HG02610 (cell line): ENCODE data around the gene NEAT1.

ENCODE experiments used
- ATAC-seq: cut with Tn5 transposase; IDR thresholded peaks from one replicate; pipeline ENCODE4 v1.9.1; 2021; ENCODE audit warnings: mild to moderate bottlenecking, moderate library complexity; ENCODE audit not compliant: unreplicated experiment

NEAT1 gene

DNA sequence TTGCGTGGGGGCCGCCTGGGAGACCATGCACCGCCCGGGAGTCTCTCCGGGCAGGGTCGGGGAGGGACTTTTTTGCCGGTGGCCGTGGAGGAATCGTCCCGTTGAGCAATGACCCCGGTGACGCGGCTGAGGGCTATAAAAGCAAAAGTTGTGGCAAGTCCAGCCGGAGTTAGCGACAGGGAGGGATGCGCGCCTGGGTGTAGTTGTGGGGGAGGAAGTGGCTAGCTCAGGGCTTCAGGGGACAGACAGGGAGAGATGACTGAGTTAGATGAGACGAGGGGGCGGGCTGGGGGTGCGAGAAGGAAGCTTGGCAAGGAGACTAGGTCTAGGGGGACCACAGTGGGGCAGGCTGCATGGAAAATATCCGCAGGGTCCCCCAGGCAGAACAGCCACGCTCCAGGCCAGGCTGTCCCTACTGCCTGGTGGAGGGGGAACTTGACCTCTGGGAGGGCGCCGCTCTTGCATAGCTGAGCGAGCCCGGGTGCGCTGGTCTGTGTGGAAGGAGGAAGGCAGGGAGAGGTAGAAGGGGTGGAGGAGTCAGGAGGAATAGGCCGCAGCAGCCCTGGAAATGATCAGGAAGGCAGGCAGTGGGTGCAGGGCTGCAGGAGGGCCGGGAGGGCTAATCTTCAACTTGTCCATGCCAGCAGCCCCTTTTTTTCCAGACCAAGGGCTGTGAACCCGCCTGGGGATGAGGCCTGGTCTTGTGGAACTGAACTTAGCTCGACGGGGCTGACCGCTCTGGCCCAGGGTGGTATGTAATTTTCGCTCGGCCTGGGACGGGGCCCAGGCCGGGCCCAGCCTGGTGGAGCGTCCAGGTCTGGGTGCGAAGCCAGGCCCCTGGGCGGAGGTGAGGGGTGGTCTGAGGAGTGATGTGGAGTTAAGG is at the start of gene NEAT1:
NEAT1 (plus strand) TSS at position 166 of the 883 bp plus-strand sequence.
- no peak for ATAC-seq

DNA sequence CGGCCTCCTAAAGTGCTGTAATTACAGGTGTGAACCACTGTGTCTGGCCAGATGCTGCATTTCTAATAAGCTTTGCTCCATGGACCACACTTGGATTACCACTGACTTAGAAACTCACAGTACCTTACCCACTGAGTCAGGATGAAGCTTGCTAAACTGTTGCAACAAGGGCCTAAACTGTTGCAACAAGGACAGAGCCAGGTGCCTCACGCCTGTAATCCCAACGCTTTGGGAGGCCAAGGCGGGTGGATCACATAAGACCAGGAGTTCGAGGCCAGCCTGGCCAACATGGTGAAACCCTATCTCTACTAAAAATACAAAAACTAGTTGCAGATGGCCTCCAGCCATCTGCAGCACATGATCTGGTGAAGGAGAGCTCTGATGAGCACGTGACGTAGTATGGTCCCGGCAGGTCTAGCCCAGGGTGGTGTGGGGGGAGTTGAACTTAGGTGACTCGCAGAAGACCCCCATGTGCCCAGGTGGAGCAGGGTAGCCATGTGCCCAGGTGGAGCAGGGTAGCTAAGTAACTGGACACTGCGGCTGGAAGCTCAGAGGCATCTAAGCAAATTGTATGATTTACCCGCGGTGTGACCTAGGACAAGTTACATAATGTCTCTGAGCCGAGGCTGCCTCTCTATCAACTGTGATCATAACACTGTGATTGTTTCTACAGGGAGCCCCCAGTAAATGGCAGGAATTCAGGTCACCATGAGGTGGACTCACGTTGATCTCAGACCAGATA is 48.6 kb upstream of the NEAT1 start:
- ATAC-seq: no peak

- ATAC-seq: no peak
Observed at GRCh38 chr11:65375012-65375411, 47.6 kb upstream of the NEAT1 start.

- ATAC-seq: no peak
Observed at GRCh38 chr11:65376138-65376713, 46.4 kb upstream of the NEAT1 start.

- no peak for ATAC-seq
Observed at GRCh38 chr11:65377036-65377435, 45.6 kb upstream of the NEAT1 start.

DNA sequence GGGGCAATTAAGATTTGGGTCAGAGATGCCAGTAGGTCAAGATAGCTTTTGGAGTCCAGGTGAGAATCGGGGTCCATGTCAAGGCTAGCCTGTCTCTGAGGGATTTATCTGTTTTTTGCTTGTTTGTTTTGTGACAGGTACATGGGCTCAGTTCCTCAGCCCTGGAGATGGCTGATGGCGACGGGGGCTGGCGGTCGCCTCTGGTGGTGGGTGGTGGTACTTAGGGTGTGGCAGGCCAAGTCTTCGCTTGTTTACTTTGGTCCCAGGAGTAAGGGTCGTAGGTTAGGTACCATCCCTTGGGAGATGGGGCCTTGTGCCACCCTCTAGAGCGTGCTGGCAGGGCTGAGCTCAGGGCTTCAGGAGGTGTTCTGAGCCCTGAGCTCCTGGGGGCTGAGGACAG is 44.8 kb upstream of the NEAT1 start:
- no peak for ATAC-seq

GRCh38 chr11:65378208-65378927 is 44.2 kb upstream of the NEAT1 start:
- ATAC-seq: no peak

DNA sequence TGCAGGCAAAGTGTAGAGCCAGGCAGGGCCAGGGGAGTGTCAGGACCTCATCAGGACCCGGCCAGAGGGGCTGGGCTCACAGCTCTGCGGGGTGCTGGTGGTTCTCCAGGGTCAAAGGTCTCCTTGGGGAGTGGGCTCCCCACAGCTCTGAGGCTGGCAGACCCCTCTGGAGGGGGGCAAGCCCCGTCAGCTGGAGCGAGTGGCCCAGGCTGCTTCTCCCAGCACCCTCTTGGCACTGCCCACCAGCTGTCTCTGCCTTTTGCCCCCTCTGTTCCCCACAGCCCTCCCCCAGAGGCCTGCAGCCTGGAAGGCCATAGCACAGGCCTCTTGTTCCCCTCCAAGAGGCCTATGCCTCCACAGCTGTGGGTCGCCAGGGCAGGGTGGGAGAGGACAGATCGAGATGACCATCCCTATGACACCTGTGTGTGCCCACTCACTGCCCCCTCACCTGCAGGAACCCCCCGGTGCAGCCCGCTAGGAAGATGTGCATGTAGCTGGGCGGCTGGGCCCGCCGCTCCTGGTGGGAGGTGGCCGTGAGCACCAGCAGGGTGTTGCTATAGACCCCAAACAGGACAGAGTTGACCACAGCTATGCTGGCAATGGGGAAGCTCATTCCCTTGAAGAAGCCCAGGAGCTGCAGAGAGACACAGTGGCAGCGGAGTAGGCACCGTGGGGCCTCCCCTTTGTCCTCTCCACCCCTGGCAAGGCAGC is 43.5 kb upstream of the NEAT1 start:
- no peak for ATAC-seq

DNA sequence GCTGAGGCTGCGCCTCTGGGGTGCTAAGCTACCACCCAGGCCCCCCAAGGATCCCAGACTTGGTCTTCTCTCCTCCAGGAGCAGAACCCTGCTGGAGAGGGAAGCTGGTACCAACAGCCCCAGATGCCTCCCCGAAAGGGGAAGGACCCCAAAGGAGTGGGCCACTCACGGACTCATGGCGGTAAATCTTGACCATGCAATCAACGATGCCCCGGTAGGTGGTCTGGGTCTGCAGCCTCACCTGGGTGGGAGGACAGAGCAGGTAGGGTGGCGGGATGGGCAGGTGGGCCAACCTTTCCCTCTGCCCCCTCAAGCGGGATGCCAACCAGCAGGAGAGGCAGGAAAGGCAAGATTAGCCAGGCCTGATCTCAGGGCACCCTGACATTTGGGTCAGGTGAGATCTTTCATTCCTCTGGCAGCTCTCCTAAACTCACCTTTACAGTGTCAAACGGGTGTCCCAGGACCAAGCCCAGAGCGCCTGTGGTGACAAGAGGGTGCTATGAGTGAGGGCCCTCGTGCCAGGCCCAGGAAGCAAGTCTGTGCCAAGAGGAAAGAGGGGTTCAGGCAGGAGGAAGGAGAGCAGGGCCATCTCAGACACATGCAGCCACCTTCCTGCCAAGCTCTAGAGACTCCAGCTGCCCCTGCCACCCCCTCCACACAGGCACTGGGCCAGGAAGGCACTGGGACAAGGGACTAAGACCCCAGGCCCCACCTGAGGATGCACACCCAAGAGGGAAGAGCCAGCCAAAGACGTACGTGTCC is 42.7 kb upstream of the NEAT1 start:
- no peak for ATAC-seq

GRCh38 chr11:65380460-65381119 is 42.0 kb upstream of the NEAT1 start:
- no peak for ATAC-seq

- no peak for ATAC-seq
Observed at GRCh38 chr11:65381716-65382032, 40.9 kb upstream of the NEAT1 start.

- ATAC-seq: peak; percentile 69
Observed at GRCh38 chr11:65382033-65382803, 40.4 kb upstream of the NEAT1 start, which contains the start of gene SLC25A45. Gene SLC25A45 (minus strand): TSS chr11:65382646. CDS start chr11:65381951, 695 bp downstream.

- no peak for ATAC-seq
Observed at GRCh38 chr11:65382804-65383368, 39.7 kb upstream of the NEAT1 start.

GRCh38 chr11:65383778-65384177 is 38.8 kb upstream of the NEAT1 start:
- no peak for ATAC-seq

DNA sequence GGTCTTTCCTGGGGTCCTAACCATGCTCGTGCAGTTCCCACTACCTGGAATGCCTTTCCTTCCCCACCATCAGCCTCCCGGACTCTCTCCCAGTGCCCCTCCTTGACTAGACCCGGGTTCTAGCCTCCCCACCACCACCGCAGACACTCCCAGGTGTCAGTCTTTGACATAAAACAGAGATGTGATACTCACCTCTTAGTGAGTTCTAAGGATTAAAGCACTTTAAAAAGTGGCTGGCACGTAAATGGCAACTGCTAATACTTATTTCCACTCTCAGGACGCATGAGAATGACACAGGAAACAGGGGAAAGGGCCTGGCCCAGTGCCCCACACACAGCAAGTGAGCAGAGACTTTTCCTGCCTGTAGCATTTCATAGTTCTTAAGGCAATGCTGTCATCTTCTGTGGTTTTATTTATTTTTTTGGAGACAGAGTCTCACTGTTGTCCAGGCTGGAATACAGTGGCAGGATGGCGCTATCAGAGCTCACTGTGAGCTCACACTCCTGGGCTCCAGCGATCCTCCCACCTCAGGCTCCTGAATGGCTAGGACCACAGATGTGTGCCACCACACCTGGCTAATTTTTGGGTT is 38.2 kb upstream of the NEAT1 start:
- no peak for ATAC-seq

- peak; percentile 37 for ATAC-seq
Observed at GRCh38 chr11:65386307-65387140, 36.1 kb upstream of the NEAT1 start, which contains the start of gene FRMD8. Gene FRMD8 (plus strand): TSS chr11:65386637. CDS start chr11:65387037, 400 bp downstream.

GRCh38 chr11:65388731-65389130 is 33.9 kb upstream of the NEAT1 start:
- ATAC-seq: no peak
